Stimulated activated CD8-positive, alpha-beta memory T cell treated with anti-CD3 and anti-CD28 coated beads, Interleukin-2, amount 100 ng/mL, for 48 hours (primary cell): Measurements from ENCODE around the gene B4GALT2.

ENCODE experiments used
- DNase-seq, 2 donors: peaks; one replicate each; pipeline ENCODE4 v3.0.0-alpha.2; 2020; ENCODE audit warnings: low read depth in 2 of 2

B4GALT2 gene

GRCh38 chr1:43969746-43970466 lies 9.1 kb upstream of the B4GALT2 start, which contains the start of gene DPH2:
Gene DPH2, plus strand, starts transcription at chr1:43970010. Its CDS starts 166 bp downstream, at chr1:43970176.
- DNase-seq: peak; percentile 89 to 96

GRCh38 chr1:43970502-43970901 lies 8.5 kb upstream of the B4GALT2 start:
- DNase-seq: no peak

GRCh38 chr1:43970911-43971310 lies 8.1 kb upstream of the B4GALT2 start:
- DNase-seq: no peak

- no peak for DNase-seq
Measured at GRCh38 chr1:43971336-43971980, 7.6 kb upstream of the B4GALT2 start.

GRCh38 chr1:43973981-43974442 lies 5.0 kb upstream of the B4GALT2 start:
- DNase-seq: no peak

- DNase-seq: peak; percentile 97
Measured at GRCh38 chr1:43974443-43975248, 4.4 kb upstream of the B4GALT2 start, which contains the start of gene ATP6V0B. Gene ATP6V0B, plus strand, starts transcription at chr1:43974960. Its CDS starts 81 bp downstream, at chr1:43975041.

GRCh38 chr1:43975249-43975961 lies 3.6 kb upstream of the B4GALT2 start:
- no peak for DNase-seq

GRCh38 chr1:43976045-43976444 lies 3.0 kb upstream of the B4GALT2 start:
- DNase-seq: no peak

GRCh38 chr1:43976890-43977289 lies 2.1 kb upstream of the B4GALT2 start:
- DNase-seq: no peak

GRCh38 chr1:43977376-43978263 lies 1.4 kb upstream of the B4GALT2 start:
- DNase-seq: no peak

- DNase-seq: no peak
Measured at GRCh38 chr1:43978264-43978550, 803 bp upstream of the B4GALT2 start.

GRCh38 chr1:43979261-43979527 lies 184 bp downstream of the B4GALT2 start:
- DNase-seq: no peak

- peak in 1 of 2 donors; percentile 26 for DNase-seq
Measured at GRCh38 chr1:43979528-43980254, 681 bp downstream of the B4GALT2 start.

GRCh38 chr1:43980255-43981134 lies 1.5 kb downstream of the B4GALT2 start:
- DNase-seq: no peak

GRCh38 chr1:43981135-43981491 lies 2.1 kb downstream of the B4GALT2 start:
- DNase-seq: no peak

GRCh38 chr1:43981636-43982035 lies 2.6 kb downstream of the B4GALT2 start:
- DNase-seq: no peak

- no peak for DNase-seq
Measured at GRCh38 chr1:43982241-43982640, 3.2 kb downstream of the B4GALT2 start.

GRCh38 chr1:43982808-43983207 lies 3.8 kb downstream of the B4GALT2 start:
- DNase-seq: no peak

- DNase-seq: no peak
Measured at GRCh38 chr1:43983253-43983899, 4.4 kb downstream of the B4GALT2 start.
